HG03135 (cell line): ENCODE data around the gene KRTAP10-10.
"Not testable (repeated sequence)": the region's sequence is repeated elsewhere in the genome, so short reads cannot be mapped to it uniquely, and the experiment has no call there.

Source experiments
- ATAC-seq: cut with Tn5 transposase; IDR thresholded peaks from one replicate; pipeline ENCODE4 v1.9.1; 2021; ENCODE audit warnings: mild to moderate bottlenecking, moderate library complexity; ENCODE audit not compliant: unreplicated experiment

KRTAP10-10 gene

GRCh38 chr21:44626262-44626661 is 10.9 kb upstream of the KRTAP10-10 start:
- ATAC-seq = no peak

GRCh38 chr21:44626673-44627143 is 10.4 kb upstream of the KRTAP10-10 start, which contains the start of gene KRTAP10-9:
TSS of gene KRTAP10-9 (plus strand) at chr21:44627093. CDS start at chr21:44627172, 79 bp downstream.
- ATAC-seq = no peak

GRCh38 chr21:44627181-44627822 is 9.9 kb upstream of the KRTAP10-10 start:
- not testable (repeated sequence) for ATAC-seq

GRCh38 chr21:44627831-44628233 is 9.3 kb upstream of the KRTAP10-10 start:
- not testable (repeated sequence) for ATAC-seq

- ATAC-seq = no peak
Observed at GRCh38 chr21:44628707-44629391, 8.3 kb upstream of the KRTAP10-10 start.

- no peak for ATAC-seq
Observed at GRCh38 chr21:44630440-44630839, 6.7 kb upstream of the KRTAP10-10 start.

- ATAC-seq = no peak
Observed at GRCh38 chr21:44632067-44632466, 5.1 kb upstream of the KRTAP10-10 start.

- ATAC-seq = no peak
Observed at GRCh38 chr21:44636209-44637017, 743 bp upstream of the KRTAP10-10 start.

- ATAC-seq = not testable (repeated sequence)
Observed at GRCh38 chr21:44637851-44638348, 744 bp downstream of the KRTAP10-10 start.

GRCh38 chr21:44638506-44639330 is 1.6 kb downstream of the KRTAP10-10 start:
- ATAC-seq = not testable (repeated sequence)

- ATAC-seq = no peak
Observed at GRCh38 chr21:44639331-44639655, 2.1 kb downstream of the KRTAP10-10 start.

- ATAC-seq = no peak
Observed at GRCh38 chr21:44640761-44641160, 3.6 kb downstream of the KRTAP10-10 start.

- no peak for ATAC-seq
Observed at GRCh38 chr21:44643741-44644310, 6.7 kb downstream of the KRTAP10-10 start.

- ATAC-seq = no peak
Observed at GRCh38 chr21:44644878-44645277, 7.7 kb downstream of the KRTAP10-10 start.

- ATAC-seq = not testable (repeated sequence)
Observed at GRCh38 chr21:44646366-44647221, 9.4 kb downstream of the KRTAP10-10 start, which contains the start of gene KRTAP10-11. TSS of gene KRTAP10-11 (plus strand) at chr21:44646414. CDS start at chr21:44646459, 45 bp downstream.

- no peak for ATAC-seq
Observed at GRCh38 chr21:44647222-44647552, 10.0 kb downstream of the KRTAP10-10 start.

GRCh38 chr21:44648557-44649311 is 11.6 kb downstream of the KRTAP10-10 start:
- no peak for ATAC-seq

- ATAC-seq = no peak
Observed at GRCh38 chr21:44649521-44650100, 12.5 kb downstream of the KRTAP10-10 start.
